ENCODE measurements around the gene SP110.

DNA sequence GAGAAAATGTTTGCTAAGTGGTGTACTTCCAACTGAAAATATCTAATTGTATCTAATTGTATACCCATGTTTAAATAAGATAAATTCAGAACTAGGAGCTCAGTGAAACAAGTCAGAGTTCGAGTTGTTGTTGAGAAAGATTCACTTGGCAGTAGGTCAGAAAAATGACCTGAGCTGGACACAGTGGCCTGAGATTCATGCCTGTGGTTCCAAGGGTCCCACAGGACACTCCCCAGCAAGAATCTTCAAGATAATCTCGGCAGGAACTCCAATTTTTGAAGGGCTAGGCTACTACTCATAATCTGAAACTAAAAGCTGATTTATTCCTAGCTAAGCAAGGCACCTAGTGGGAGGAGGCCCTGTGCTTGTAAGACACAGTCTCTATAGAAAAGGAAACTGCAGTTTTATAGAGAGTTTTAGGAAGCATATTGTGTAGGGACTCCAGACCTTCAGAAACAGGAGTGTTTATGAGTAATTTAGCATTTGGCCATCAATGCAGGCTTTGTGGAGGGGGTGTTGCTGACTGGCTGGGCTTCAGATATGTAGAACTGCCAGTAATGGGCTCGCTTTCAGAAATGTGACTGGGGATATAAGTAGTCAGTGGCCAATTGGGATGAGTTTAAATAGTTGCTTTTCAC is 48.9 kb upstream of the SP110 start:
- TF ChIP-seq, protein P1, sequence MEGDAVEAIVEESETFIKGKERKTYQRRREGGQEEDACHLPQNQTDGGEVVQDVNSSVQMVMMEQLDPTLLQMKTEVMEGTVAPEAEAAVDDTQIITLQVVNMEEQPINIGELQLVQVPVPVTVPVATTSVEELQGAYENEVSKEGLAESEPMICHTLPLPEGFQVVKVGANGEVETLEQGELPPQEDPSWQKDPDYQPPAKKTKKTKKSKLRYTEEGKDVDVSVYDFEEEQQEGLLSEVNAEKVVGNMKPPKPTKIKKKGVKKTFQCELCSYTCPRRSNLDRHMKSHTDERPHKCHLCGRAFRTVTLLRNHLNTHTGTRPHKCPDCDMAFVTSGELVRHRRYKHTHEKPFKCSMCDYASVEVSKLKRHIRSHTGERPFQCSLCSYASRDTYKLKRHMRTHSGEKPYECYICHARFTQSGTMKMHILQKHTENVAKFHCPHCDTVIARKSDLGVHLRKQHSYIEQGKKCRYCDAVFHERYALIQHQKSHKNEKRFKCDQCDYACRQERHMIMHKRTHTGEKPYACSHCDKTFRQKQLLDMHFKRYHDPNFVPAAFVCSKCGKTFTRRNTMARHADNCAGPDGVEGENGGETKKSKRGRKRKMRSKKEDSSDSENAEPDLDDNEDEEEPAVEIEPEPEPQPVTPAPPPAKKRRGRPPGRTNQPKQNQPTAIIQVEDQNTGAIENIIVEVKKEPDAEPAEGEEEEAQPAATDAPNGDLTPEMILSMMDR (IDR thresholded peaks at IDR 0.05; ENCODE audit: low read depth, low read length): no peak
- TF ChIP-seq EZH2phosphoT487 (IDR thresholded peaks at IDR 0.05; ENCODE audit: low read depth): no peak
